Caco-2 (cell line): ENCODE results near the gene ADGRL3. TPM values are rescaled to one million over a fixed set of nuclear protein-coding genes. Genes with fewer than 3 reads are reported as not detected.

Experiments used
- BruUV-seq: library from RNA; stranded (reverse); fragments of 400-500 nt; replicated peaks from 2 replicates; lab custom pipeline; 2021; lab: Mats Ljungman, UMichigan
- CTCF ChIA-PET: fragments of 300-600 bp; sonication (Branson Sonifier 250); formaldehyde crosslinking; loops from one replicate; lab custom pipeline; 2022; ENCODE audit warnings: antibody characterized with exemption; lab: Charles Lee
- POLR2A ChIA-PET: fragments of 300-600 bp; sonication (Branson Sonifier 250); formaldehyde crosslinking; loops from one replicate; lab custom pipeline; 2022; ENCODE audit warnings: antibody characterized with exemption; lab: Charles Lee
- DNase-seq, 2 experiments: peaks; one replicate each; pipeline versions ENCODE4 v3.0.0 to v3.0.0-alpha.2; 2020 to 2022
- H3K27me3 ChIP-seq: replicated peaks from 2 replicates; pipeline ENCODE4 v1.6.0; 2011; ENCODE audit warnings: low read length; ENCODE audit not compliant: control insufficient read depth, insufficient read depth
- H3K36me3 ChIP-seq: 2 replicates; pipeline ENCODE4 v1.5.1; 2011; ENCODE audit warnings: low read length; ENCODE audit not compliant: control insufficient read depth, insufficient read depth
- H3K4me1 ChIP-seq: fragments of 250-450 bp; sonication (Bioruptor Pico); 2 replicates; pipeline ENCODE4 v1.5.1; 2020; ENCODE audit warnings: mild to moderate bottlenecking
- H3K4me3 ChIP-seq: 2 replicates; pipeline ENCODE4 v1.5.1; 2011; ENCODE audit warnings: low read depth, mild to moderate bottlenecking, control low read depth, low read length
- H3K9me3 ChIP-seq: fragments of 250-450 bp; sonication (Bioruptor Pico); 2 replicates; pipeline ENCODE4 v1.5.1; 2020; ENCODE audit warnings: mild to moderate bottlenecking, moderate library complexity
- H3K27ac Mint-ChIP-seq: one replicate; pipeline ENCODE4 v1.8.0; 2022; ENCODE audit warnings: mixed read lengths; ENCODE audit not compliant: unreplicated experiment
- H3K27me3 Mint-ChIP-seq: one replicate; pipeline ENCODE4 v1.8.0; 2022; ENCODE audit warnings: mixed read lengths; ENCODE audit not compliant: insufficient read depth, unreplicated experiment
- H3K36me3 Mint-ChIP-seq: one replicate; pipeline ENCODE4 v1.8.0; 2022; ENCODE audit warnings: mild to moderate bottlenecking, mixed read lengths; ENCODE audit not compliant: insufficient read depth, unreplicated experiment
- H3K4me1 Mint-ChIP-seq: one replicate; pipeline ENCODE4 v1.8.0; 2022; ENCODE audit warnings: low read depth, mixed read lengths; ENCODE audit not compliant: unreplicated experiment
- H3K4me3 Mint-ChIP-seq: one replicate; pipeline ENCODE4 v1.8.0; 2022; ENCODE audit warnings: mild to moderate bottlenecking, moderate library complexity, mixed read lengths; ENCODE audit not compliant: unreplicated experiment
- H3K9me3 Mint-ChIP-seq: one replicate; pipeline ENCODE4 v1.8.0; 2022; ENCODE audit warnings: mixed read lengths; ENCODE audit not compliant: unreplicated experiment
- intact Hi-C: fragments of 100-400 bp; cut with micrococcal nuclease; formaldehyde crosslinking; loops from one replicate; pipeline ENCODE4 v1.10.0; 2022; ENCODE audit not compliant: unreplicated experiment
- total RNA-seq: library from RNA; stranded (reverse); gene quantifications from 2 replicates; pipeline ENCODE4 v1.2.3, GENCODE V29; 2022
- TF ChIP-seq, protein P1 (sequence below), 2 experiments: fragments of 200-600 bp in 1 of 2; IDR thresholded peaks; 1 replicate in 1 of 2; 2 replicates in 1 of 2; pipeline versions ENCODE4 v1.5.1 to v1.8.0; 2011 to 2022; ENCODE audit warnings: antibody characterized with exemption in 1 of 2, control low read depth in 1 of 2, inconsistent platforms in 1 of 2, low read depth in 1 of 2, low read length in 1 of 2, mild to moderate bottlenecking in 1 of 2, moderate library complexity in 1 of 2; ENCODE audit not compliant: insufficient read depth in 1 of 2, severe bottlenecking in 1 of 2, unreplicated experiment in 1 of 2

Gene ADGRL3
- total RNA-seq, 1 experiment from 2014 or later, result 1.5 TPM

DNA sequence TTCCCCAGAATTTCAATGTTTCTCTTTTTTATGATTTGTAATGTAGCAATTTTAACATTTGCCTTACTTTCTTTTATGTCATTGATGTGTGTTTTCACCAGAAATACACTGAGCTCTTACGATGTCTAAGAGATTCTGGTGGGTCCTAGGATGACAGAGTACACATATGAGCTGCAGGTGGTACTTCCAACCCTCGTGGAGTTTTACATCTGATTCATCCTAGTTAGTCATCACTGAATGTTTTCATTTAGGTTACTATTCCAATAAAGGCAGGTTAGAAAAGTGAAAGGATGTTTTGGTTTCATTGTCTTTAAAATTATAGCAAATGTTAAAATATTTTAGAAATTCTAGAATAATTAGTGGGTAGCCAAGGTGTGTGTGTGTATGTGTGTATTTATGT is 605.9 kb downstream of the ADGRL3 start:
- no peaks in the 10 kb centered on the region for H3K4me1 ChIP-seq
- no peaks in the 10 kb centered on the region for H3K4me1 Mint-ChIP-seq
- H3K36me3 Mint-ChIP-seq, result no peaks in the 10 kb centered on the region
- no peaks in the 10 kb centered on the region for H3K27me3 ChIP-seq
- no TSS peak for BruUV-seq
- peaks cover 3% of the 10 kb centered on the region for H3K27me3 Mint-ChIP-seq
- CTCF ChIA-PET, result no interaction called here
- DNase-seq, result no peak
- no peak overlapping the region for H3K27ac Mint-ChIP-seq
- TF ChIP-seq, protein P1, sequence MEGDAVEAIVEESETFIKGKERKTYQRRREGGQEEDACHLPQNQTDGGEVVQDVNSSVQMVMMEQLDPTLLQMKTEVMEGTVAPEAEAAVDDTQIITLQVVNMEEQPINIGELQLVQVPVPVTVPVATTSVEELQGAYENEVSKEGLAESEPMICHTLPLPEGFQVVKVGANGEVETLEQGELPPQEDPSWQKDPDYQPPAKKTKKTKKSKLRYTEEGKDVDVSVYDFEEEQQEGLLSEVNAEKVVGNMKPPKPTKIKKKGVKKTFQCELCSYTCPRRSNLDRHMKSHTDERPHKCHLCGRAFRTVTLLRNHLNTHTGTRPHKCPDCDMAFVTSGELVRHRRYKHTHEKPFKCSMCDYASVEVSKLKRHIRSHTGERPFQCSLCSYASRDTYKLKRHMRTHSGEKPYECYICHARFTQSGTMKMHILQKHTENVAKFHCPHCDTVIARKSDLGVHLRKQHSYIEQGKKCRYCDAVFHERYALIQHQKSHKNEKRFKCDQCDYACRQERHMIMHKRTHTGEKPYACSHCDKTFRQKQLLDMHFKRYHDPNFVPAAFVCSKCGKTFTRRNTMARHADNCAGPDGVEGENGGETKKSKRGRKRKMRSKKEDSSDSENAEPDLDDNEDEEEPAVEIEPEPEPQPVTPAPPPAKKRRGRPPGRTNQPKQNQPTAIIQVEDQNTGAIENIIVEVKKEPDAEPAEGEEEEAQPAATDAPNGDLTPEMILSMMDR (IDR thresholded peaks at IDR 0.05; ENCODE audit: insufficient read depth in 1 of 2, low read depth in 1 of 2, low read length in 1 of 2, severe bottlenecking in 1 of 2, unreplicated experiment in 1 of 2), result no peak
- intact Hi-C loops, result no loop called here
- no peak overlapping the region for H3K4me3 ChIP-seq
- no peaks in the 10 kb centered on the region for H3K9me3 Mint-ChIP-seq
- POLR2A ChIA-PET, result no interaction called here
- H3K9me3 ChIP-seq, result no peaks in the 10 kb centered on the region
- no peaks in the 10 kb centered on the region for H3K36me3 ChIP-seq
- H3K4me3 Mint-ChIP-seq, result no peak overlapping the region

DNA sequence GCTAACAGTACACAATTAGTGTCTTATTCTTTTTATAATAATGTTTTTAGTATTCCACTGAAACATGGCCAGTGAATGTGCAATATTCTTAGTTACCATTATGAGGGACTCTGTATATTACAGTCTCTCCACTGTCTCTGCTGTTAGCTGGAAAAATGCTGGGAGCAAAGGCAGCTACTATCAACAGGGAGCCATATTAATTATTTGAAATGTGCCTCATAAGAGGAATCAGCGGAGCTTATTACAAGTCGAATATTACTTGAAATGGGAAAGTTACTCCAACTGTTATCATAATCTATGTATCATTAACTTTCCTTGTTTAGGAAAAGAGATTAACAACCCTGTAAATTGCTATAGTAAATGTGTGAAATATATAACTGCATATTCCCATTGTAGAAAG is 612.0 kb downstream of the ADGRL3 start:
- no peak for DNase-seq
- ChIA-PET CTCF (no interaction called here), POLR2A (no interaction called here)
- no peaks in the 10 kb centered on the region for H3K27me3 ChIP-seq
- H3K4me3 ChIP-seq, result no peak overlapping the region
- Mint-ChIP-seq H3K4me3 (no peak overlapping the region), H3K27me3 (peaks cover 3% of the 10 kb centered on the region), H3K9me3 (no peaks in the 10 kb centered on the region), H3K4me1 (peaks cover 5% of the 10 kb centered on the region), H3K27ac (no peak overlapping the region), H3K36me3 (no peaks in the 10 kb centered on the region)
- no TSS peak for BruUV-seq
- intact Hi-C loops, result no loop called here
- H3K9me3 ChIP-seq, result no peaks in the 10 kb centered on the region
- H3K4me1 ChIP-seq, result no peaks in the 10 kb centered on the region
- H3K36me3 ChIP-seq, result no peaks in the 10 kb centered on the region
- TF ChIP-seq, protein P1 (IDR thresholded peaks at IDR 0.05; ENCODE audit: insufficient read depth in 1 of 2, low read depth in 1 of 2, low read length in 1 of 2, severe bottlenecking in 1 of 2, unreplicated experiment in 1 of 2), result no peak

DNA sequence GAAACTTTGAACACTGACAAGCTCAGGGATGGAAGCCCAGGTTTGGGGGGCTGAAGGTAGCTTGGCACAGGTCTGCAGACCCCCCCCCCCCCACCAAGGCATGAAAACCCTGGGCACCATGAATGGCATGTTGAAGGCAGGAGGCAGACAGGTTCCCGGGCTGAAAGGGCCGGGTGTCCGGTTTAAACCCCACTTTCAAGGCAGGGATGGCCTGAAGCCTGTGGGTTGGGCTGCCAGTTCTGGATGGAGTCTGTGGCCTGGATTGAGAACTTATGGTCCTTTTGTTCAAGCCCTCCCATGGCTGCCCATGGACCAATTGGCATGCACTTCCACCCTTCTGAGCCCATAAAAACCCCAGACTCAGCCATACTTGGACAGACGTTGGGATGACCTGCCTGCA is 616.9 kb downstream of the ADGRL3 start:
- H3K4me1 Mint-ChIP-seq, result peaks cover 5% of the 10 kb centered on the region
- intact Hi-C loops, result no loop called here
- Histone ChIP-seq H3K4me1 (no peaks in the 10 kb centered on the region), H3K9me3 (no peaks in the 10 kb centered on the region), H3K36me3 (no peaks in the 10 kb centered on the region), H3K4me3 (no peak overlapping the region), H3K27me3 (no peaks in the 10 kb centered on the region)
- ChIA-PET POLR2A (no interaction called here), CTCF (no interaction called here)
- no peak overlapping the region for H3K4me3 Mint-ChIP-seq
- no peak overlapping the region for H3K27ac Mint-ChIP-seq
- no TSS peak for BruUV-seq
- no peak for DNase-seq
- no peaks in the 10 kb centered on the region for H3K9me3 Mint-ChIP-seq
- H3K36me3 Mint-ChIP-seq, result no peaks in the 10 kb centered on the region
- H3K27me3 Mint-ChIP-seq, result no peaks in the 10 kb centered on the region
- TF ChIP-seq, protein P1 (IDR thresholded peaks at IDR 0.05; ENCODE audit: insufficient read depth in 1 of 2, low read depth in 1 of 2, low read length in 1 of 2, severe bottlenecking in 1 of 2, unreplicated experiment in 1 of 2), result no peak
